HEK293 (cell line): ENCODE results near the gene ASPDH.
A peak's percentile ranks its signal among the peaks of the same experiment; 100 is the strongest.

ENCODE experiments used
- CTCF ChIA-PET: fragments of 350-600 bp; formaldehyde crosslinking; extraction: SDS; loops from one replicate; lab custom pipeline; 2021; ENCODE audit warnings: antibody characterized with exemption; lab: Yijun Ruan, JAX
- POLR2A ChIA-PET: fragments of 300-600 bp; formaldehyde crosslinking; extraction: SDS; loops from one replicate; lab custom pipeline; 2020; ENCODE audit warnings: antibody characterized with exemption, inconsistent platforms; lab: Yijun Ruan, JAX
- H3K27ac ChIP-seq: fragments of 200-500 bp; sonication (Bioruptor generic); 2 replicates; pipeline ENCODE4 v1.5.1; 2014; ENCODE audit warnings: low read depth, low read length, control low read depth, inconsistent platforms; ENCODE audit errors: extremely low read depth
- H3K36me3 ChIP-seq, 2 experiments: fragments of 200-500 bp in 1 of 2; sonication (Bioruptor generic) in 1 of 2; 1 replicate in 1 of 2; 2 replicates in 1 of 2; pipeline ENCODE4 v1.5.1; 2014 to 2017; ENCODE audit warnings: inconsistent platforms in 2 of 2, low read length in 2 of 2; ENCODE audit not compliant: control insufficient read depth in 2 of 2, insufficient read depth in 1 of 2
- H3K4me1 ChIP-seq: fragments of 200-500 bp; sonication (Bioruptor generic); 2 replicates; pipeline ENCODE4 v1.5.1; 2014; ENCODE audit warnings: mild to moderate bottlenecking, low read length, inconsistent platforms; ENCODE audit not compliant: control insufficient read depth, insufficient read depth
- H3K4me3 ChIP-seq: 2 replicates; pipeline ENCODE4 v1.5.1; 2011; ENCODE audit warnings: low read depth, mild to moderate bottlenecking, control low read depth, low read length, moderate library complexity
- H3K9me3 ChIP-seq: fragments of 200-500 bp; sonication (Bioruptor generic); 2 replicates; pipeline ENCODE4 v1.5.1; 2014; ENCODE audit warnings: low read depth, low read length, inconsistent platforms; ENCODE audit not compliant: control insufficient read depth, insufficient read depth
- IKZF3 ChIP-seq: fragments of 450-650 bp; IDR thresholded peaks from 2 replicates; pipeline ENCODE4 v1.5.0; 2018; ENCODE audit warnings: missing biosample characterization, mild to moderate bottlenecking, missing genetic modification characterization, moderate library complexity
- KLF1 ChIP-seq: fragments of 450-650 bp; formaldehyde crosslinking; IDR thresholded peaks from 2 replicates; pipeline ENCODE4 v1.5.1; 2016; ENCODE audit warnings: missing biosample characterization, missing genetic modification characterization
- SCRT2 ChIP-seq: fragments of 450-650 bp; formaldehyde crosslinking; IDR thresholded peaks from 2 replicates; pipeline ENCODE4 v1.5.1; 2016; ENCODE audit warnings: missing biosample characterization, missing genetic modification characterization
- SETDB1 ChIP-seq: IDR thresholded peaks from one replicate; pipeline ENCODE4 v1.6.1; 2017; ENCODE audit warnings: mild to moderate bottlenecking, low read length, moderate library complexity, mixed read lengths; ENCODE audit not compliant: insufficient read length
- ZNF114 ChIP-seq: fragments of 450-650 bp; formaldehyde crosslinking; IDR thresholded peaks from 2 replicates; pipeline ENCODE4 v1.5.0; 2017; ENCODE audit warnings: missing biosample characterization, missing genetic modification characterization
- ZNF140 ChIP-seq: fragments of 450-650 bp; formaldehyde crosslinking; IDR thresholded peaks from 2 replicates; pipeline ENCODE4 v1.5.1; 2016; ENCODE audit warnings: missing biosample characterization, missing genetic modification characterization
- ZNF354C ChIP-seq: fragments of 450-650 bp; formaldehyde crosslinking; IDR thresholded peaks from 2 replicates; pipeline ENCODE4 v1.5.1; 2016; ENCODE audit warnings: missing biosample characterization, missing genetic modification characterization, low read depth, borderline replicate concordance
- ZNF585B ChIP-seq: fragments of 450-650 bp; formaldehyde crosslinking; IDR thresholded peaks from 2 replicates; pipeline ENCODE4 v1.5.1; 2016; ENCODE audit warnings: missing biosample characterization, missing genetic modification characterization
- ZNF830 ChIP-seq: fragments of 450-650 bp; IDR thresholded peaks from 2 replicates; pipeline ENCODE4 v1.5.0; 2018; ENCODE audit warnings: missing biosample characterization, missing genetic modification characterization, low read depth, mild to moderate bottlenecking, moderate library complexity
- TF ChIP-seq, protein P1 (sequence below): fragments of 450-650 bp; formaldehyde crosslinking; IDR thresholded peaks from 2 replicates; pipeline ENCODE4 v1.5.1; 2016; ENCODE audit warnings: missing biosample characterization, missing genetic modification characterization
- TF ChIP-seq, protein P2 (sequence below): fragments of 450-650 bp; formaldehyde crosslinking; IDR thresholded peaks from 2 replicates; pipeline ENCODE4 v1.5.1; 2016; ENCODE audit warnings: missing biosample characterization, missing genetic modification characterization
- TF ChIP-seq, protein P3 (sequence below): fragments of 450-650 bp; formaldehyde crosslinking; IDR thresholded peaks from 2 replicates; pipeline ENCODE4 v1.5.1; 2016; ENCODE audit warnings: missing biosample characterization, missing genetic modification characterization
- TF ChIP-seq, protein P4 (sequence below): fragments of 450-650 bp; formaldehyde crosslinking; IDR thresholded peaks from 2 replicates; pipeline ENCODE4 v1.5.1; 2016; ENCODE audit warnings: missing biosample characterization, missing genetic modification characterization

Gene ASPDH

DNA sequence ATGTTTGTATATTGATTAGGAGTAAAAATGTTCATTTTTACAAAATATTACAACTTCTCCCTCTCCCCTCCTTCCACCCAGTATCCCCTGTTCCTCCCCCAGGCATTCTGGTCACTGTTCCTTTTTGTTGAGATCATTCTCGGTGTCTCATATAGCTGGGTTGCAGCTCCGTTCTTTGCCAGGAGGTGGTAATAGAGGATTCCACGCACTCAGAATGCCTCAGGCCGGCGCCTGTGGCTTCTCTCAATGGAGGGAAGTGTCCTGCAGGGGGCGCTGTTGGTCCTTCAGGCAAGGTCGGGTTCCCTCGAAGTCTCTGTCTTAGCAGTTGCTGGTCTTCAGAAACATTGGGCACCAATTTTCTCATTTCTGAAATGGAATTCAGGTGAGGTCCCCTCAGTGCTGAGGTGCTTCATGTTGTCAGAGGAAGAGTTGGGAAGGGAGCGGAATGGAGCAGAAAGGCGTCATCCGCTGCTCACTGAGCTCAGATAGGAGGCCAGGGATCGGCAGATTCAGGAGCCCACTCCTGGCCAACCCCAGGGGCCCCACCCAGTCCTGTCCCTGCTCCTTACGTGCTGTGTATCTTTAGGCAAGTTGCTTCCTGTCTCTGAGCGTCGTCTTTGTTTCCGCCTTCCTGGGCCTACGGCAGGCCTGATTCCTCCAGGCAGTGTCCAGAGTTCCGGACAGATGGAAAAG lies 26.7 kb downstream of the ASPDH start:
- Histone ChIP-seq H3K9me3 (no peaks in the 10 kb centered on the region), H3K36me3 (peaks cover 6 to 45% of the 10 kb centered on the region in 2 experiments; a peak in 2 of 3 replicates), H3K4me1 (no peaks in the 10 kb centered on the region), H3K27ac (no peak overlapping the region), H3K4me3 (no peak overlapping the region)
- TF ChIP-seq ZNF114 (tag by site-specific recombination) (no peak), ZNF140 (tag by site-specific recombination) (0 out of 2 replicates have a peak, but pooled peaks have one; percentile 11), ZNF354C (tag by site-specific recombination) (no peak), ZNF830 (tag by site-specific recombination) (no peak), ZNF585B (tag by site-specific recombination) (no peak), SCRT2 (0 out of 2 replicates have a peak, but pooled peaks have one; percentile 24), SETDB1 (peak; percentile 92), IKZF3 (tag by site-specific recombination) (no peak)
- TF ChIP-seq, protein P1, sequence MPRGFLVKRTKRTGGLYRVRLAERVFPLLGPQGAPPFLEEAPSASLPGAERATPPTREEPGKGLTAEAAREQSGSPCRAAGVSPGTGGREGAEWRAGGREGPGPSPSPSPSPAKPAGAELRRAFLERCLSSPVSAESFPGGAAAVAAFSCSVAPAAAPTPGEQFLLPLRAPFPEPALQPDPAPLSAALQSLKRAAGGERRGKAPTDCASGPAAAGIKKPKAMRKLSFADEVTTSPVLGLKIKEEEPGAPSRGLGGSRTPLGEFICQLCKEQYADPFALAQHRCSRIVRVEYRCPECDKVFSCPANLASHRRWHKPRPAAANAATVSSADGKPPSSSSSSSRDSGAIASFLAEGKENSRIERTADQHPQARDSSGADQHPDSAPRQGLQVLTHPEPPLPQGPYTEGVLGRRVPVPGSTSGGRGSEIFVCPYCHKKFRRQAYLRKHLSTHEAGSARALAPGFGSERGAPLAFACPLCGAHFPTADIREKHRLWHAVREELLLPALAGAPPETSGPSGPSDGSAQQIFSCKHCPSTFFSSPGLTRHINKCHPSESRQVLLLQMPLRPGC (tag by site-specific recombination) = no peak
- TF ChIP-seq, protein P2, sequence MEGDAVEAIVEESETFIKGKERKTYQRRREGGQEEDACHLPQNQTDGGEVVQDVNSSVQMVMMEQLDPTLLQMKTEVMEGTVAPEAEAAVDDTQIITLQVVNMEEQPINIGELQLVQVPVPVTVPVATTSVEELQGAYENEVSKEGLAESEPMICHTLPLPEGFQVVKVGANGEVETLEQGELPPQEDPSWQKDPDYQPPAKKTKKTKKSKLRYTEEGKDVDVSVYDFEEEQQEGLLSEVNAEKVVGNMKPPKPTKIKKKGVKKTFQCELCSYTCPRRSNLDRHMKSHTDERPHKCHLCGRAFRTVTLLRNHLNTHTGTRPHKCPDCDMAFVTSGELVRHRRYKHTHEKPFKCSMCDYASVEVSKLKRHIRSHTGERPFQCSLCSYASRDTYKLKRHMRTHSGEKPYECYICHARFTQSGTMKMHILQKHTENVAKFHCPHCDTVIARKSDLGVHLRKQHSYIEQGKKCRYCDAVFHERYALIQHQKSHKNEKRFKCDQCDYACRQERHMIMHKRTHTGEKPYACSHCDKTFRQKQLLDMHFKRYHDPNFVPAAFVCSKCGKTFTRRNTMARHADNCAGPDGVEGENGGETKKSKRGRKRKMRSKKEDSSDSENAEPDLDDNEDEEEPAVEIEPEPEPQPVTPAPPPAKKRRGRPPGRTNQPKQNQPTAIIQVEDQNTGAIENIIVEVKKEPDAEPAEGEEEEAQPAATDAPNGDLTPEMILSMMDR = peak; percentile 47; the same call in 1 of the 2 replicates
- TF ChIP-seq, protein P3, sequence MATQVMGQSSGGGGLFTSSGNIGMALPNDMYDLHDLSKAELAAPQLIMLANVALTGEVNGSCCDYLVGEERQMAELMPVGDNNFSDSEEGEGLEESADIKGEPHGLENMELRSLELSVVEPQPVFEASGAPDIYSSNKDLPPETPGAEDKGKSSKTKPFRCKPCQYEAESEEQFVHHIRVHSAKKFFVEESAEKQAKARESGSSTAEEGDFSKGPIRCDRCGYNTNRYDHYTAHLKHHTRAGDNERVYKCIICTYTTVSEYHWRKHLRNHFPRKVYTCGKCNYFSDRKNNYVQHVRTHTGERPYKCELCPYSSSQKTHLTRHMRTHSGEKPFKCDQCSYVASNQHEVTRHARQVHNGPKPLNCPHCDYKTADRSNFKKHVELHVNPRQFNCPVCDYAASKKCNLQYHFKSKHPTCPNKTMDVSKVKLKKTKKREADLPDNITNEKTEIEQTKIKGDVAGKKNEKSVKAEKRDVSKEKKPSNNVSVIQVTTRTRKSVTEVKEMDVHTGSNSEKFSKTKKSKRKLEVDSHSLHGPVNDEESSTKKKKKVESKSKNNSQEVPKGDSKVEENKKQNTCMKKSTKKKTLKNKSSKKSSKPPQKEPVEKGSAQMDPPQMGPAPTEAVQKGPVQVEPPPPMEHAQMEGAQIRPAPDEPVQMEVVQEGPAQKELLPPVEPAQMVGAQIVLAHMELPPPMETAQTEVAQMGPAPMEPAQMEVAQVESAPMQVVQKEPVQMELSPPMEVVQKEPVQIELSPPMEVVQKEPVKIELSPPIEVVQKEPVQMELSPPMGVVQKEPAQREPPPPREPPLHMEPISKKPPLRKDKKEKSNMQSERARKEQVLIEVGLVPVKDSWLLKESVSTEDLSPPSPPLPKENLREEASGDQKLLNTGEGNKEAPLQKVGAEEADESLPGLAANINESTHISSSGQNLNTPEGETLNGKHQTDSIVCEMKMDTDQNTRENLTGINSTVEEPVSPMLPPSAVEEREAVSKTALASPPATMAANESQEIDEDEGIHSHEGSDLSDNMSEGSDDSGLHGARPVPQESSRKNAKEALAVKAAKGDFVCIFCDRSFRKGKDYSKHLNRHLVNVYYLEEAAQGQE = no peak
- TF ChIP-seq, protein P4, sequence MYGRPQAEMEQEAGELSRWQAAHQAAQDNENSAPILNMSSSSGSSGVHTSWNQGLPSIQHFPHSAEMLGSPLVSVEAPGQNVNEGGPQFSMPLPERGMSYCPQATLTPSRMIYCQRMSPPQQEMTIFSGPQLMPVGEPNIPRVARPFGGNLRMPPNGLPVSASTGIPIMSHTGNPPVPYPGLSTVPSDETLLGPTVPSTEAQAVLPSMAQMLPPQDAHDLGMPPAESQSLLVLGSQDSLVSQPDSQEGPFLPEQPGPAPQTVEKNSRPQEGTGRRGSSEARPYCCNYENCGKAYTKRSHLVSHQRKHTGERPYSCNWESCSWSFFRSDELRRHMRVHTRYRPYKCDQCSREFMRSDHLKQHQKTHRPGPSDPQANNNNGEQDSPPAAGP (tag by site-specific recombination) = no peak
- ChIA-PET CTCF (interaction anchor here (0.6 to 1.2 kb wide), 7 partner anchors 8 to 168 kb away, joined by 3 to 8 read pairs (median 3); no protein-coding TSS in a partner anchor), POLR2A (no interaction called here)

DNA sequence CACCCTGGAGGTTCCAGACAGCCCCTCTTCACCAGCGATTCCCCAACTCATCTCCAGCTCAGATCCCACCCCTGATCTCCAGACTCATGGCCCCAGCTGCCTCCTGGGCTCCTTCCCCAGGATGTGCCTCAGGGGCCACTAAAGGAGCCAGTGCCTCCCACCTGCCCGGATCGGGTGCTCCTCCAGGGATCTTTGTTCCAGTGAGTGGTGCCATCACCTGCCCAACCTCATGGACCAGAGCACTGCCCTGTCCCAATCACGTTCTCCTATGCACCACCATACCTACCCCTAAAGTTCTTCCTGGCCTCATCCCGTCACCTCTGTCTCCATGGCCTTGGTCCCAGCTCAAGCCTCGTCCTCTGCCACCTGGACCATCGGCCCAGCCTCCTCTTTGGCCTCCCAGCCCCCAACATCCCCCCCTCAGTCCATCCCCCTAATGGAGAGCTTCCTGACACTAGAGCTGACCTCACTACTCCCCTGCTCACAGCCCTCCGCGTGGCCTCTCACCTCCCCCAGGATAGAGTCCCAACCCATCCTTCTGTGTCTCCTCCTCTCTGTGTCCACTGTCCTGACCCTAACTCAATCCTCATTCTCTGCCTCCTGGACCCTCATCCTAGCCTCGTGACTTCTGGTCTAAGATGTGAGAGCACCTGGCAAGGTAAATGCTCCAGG lies 28.3 kb downstream of the ASPDH start:
- H3K36me3 ChIP-seq = peaks cover 11 to 59% of the 10 kb centered on the region in 2 experiments; a peak in 2 of 3 replicates
- CTCF ChIA-PET = interaction anchor here (1.2 kb wide), 1 partner anchor 70 kb away, joined by 3 read pairs; no protein-coding TSS in a partner anchor

More for the DNA sequence above, 28.3 kb downstream of the ASPDH start:
- Histone ChIP-seq H3K4me3 (no peak overlapping the region), H3K9me3 (no peaks in the 10 kb centered on the region), H3K4me1 (no peaks in the 10 kb centered on the region), H3K27ac (no peak overlapping the region)
- no peak for TF ChIP-seq KLF1 (tag by site-specific recombination)
- TF ChIP-seq, all 188 proteins: peak for 0
- POLR2A ChIA-PET = interaction anchor here (0.5 to 0.6 kb wide), 2 partner anchors 53 to 343 kb away, joined by 3 read pairs; no protein-coding TSS in a partner anchor
